HFF-Myc (cell line): ENCODE measurements around the gene PLA2G3.
A peak's percentile ranks its signal among the peaks of the same experiment; 100 is the strongest.

Source experiments
- DNase-seq: peaks from one replicate; pipeline ENCODE4 v3.0.0-alpha.2; 2011; ENCODE audit warnings: low read depth; ENCODE audit errors: extremely low read depth
- H3K4me3 ChIP-seq: replicated peaks from 2 replicates; pipeline ENCODE4 v1.5.1; 2011; ENCODE audit warnings: low read depth, mild to moderate bottlenecking, control low read depth, low read length
- CTCF ChIP-seq: IDR thresholded peaks from 2 replicates; pipeline ENCODE4 v1.5.1; 2012; ENCODE audit warnings: mild to moderate bottlenecking, low read depth, low read length, control low read depth; ENCODE audit errors: missing control alignments

The PLA2G3 gene

GRCh38 chr22:31126128-31126868 is 14.0 kb downstream of the PLA2G3 start:
- no peak for TF ChIP-seq CTCF
- H3K4me3 ChIP-seq = no peak overlapping the region
- DNase-seq = no peak

GRCh38 chr22:31125521-31126117 is 14.7 kb downstream of the PLA2G3 start:
- no peak for TF ChIP-seq CTCF
- no peak for DNase-seq
- no peak overlapping the region for H3K4me3 ChIP-seq

GRCh38 chr22:31124811-31125465 is 15.4 kb downstream of the PLA2G3 start:
- no peak for TF ChIP-seq CTCF
- H3K4me3 ChIP-seq = no peak overlapping the region
- DNase-seq = no peak

GRCh38 chr22:31124290-31124689 is 16.0 kb downstream of the PLA2G3 start:
- H3K4me3 ChIP-seq = no peak overlapping the region
- TF ChIP-seq CTCF = no peak
- DNase-seq = no peak

GRCh38 chr22:31123292-31123602 is 17.1 kb downstream of the PLA2G3 start:
- peak overlapping the region; percentile 46 for H3K4me3 ChIP-seq
- no peak for DNase-seq
- no peak for TF ChIP-seq CTCF

- TF ChIP-seq CTCF = no peak
- H3K4me3 ChIP-seq = peak within 1 kb of the TSS; percentile 46
- no peak for DNase-seq
Measured at GRCh38 chr22:31122532-31123291, 17.6 kb downstream of the PLA2G3 start, which contains the start of gene INPP5J. TSS of gene INPP5J (plus strand) at chr22:31122966. CDS start at chr22:31123015, 49 bp downstream.
